ENCODE data around the gene ATXN8OS.
"Not testable (repeated sequence)": the region's sequence is repeated elsewhere in the genome, so short reads cannot be mapped to it uniquely, and the experiment has no call there.

GRCh38 chr13:70142658-70143057, 35.0 kb downstream of the ATXN8OS start:
- not testable (repeated sequence) for TF ChIP-seq POLR2A, CTCF (IDR thresholded peaks at IDR 0.05)
